NCI-H524 treated with DMSO at 0.1 percent for 48 hours (cell line): Measurements from ENCODE around the gene IKZF4.
A peak's percentile ranks its signal among the peaks of the same experiment; 100 is the strongest.
"Not testable (repeated sequence)": the region's sequence is repeated elsewhere in the genome, so short reads cannot be mapped to it uniquely, and the experiment has no call there.

Source experiments
- DNase-seq: peaks from one replicate; lab custom pipeline; 2025; lab: John Stamatoyannopoulos, UW

The IKZF4 gene

GRCh38 chr12:56020423-56021184, at the start of gene IKZF4:
Gene IKZF4, plus strand, starts transcription at chr12:56021043. Its CDS starts 451 bp downstream, at chr12:56021494.
- DNase-seq = no peak

GRCh38 chr12:55972042-55972441, 48.8 kb upstream of the IKZF4 start:
- no peak for DNase-seq

GRCh38 chr12:55972456-55972855, 48.4 kb upstream of the IKZF4 start:
- DNase-seq = no peak

- DNase-seq = no peak
Observed at GRCh38 chr12:55972911-55973598, 47.8 kb upstream of the IKZF4 start.

- DNase-seq = peak; percentile 99
Observed at GRCh38 chr12:55973599-55974307, 47.1 kb upstream of the IKZF4 start, which contains the start of gene RAB5B. Gene RAB5B, plus strand, starts transcription at chr12:55974078. Its CDS starts 12,883 bp downstream, at chr12:55986961.

GRCh38 chr12:55974308-55974730, 46.5 kb upstream of the IKZF4 start:
- DNase-seq = no peak

GRCh38 chr12:55978393-55978792, 42.5 kb upstream of the IKZF4 start:
- no peak for DNase-seq

- DNase-seq = no peak
Observed at GRCh38 chr12:55979069-55979468, 41.8 kb upstream of the IKZF4 start.

- not testable (repeated sequence) for DNase-seq
Observed at GRCh38 chr12:55981882-55982281, 39.0 kb upstream of the IKZF4 start.

- no peak for DNase-seq
Observed at GRCh38 chr12:55982319-55982936, 38.4 kb upstream of the IKZF4 start.

- no peak for DNase-seq
Observed at GRCh38 chr12:55983232-55983842, 37.5 kb upstream of the IKZF4 start.

GRCh38 chr12:55984861-55985260, 36.0 kb upstream of the IKZF4 start:
- no peak for DNase-seq

GRCh38 chr12:55985341-55985740, 35.5 kb upstream of the IKZF4 start:
- no peak for DNase-seq

GRCh38 chr12:55985976-55986375, 34.9 kb upstream of the IKZF4 start:
- not testable (repeated sequence) for DNase-seq

GRCh38 chr12:55991110-55991509, 29.7 kb upstream of the IKZF4 start:
- DNase-seq = no peak

GRCh38 chr12:55993230-55993853, 27.5 kb upstream of the IKZF4 start:
- DNase-seq = no peak

GRCh38 chr12:55995366-55995765, 25.5 kb upstream of the IKZF4 start:
- no peak for DNase-seq

- no peak for DNase-seq
Observed at GRCh38 chr12:55996201-55996714, 24.6 kb upstream of the IKZF4 start.

GRCh38 chr12:55996715-55997534, 23.9 kb upstream of the IKZF4 start, which contains the start of gene SUOX:
Gene SUOX, plus strand, starts transcription at chr12:55997276. Its CDS starts 4,946 bp downstream, at chr12:56002222.
- DNase-seq = peak; percentile 56

- DNase-seq = no peak
Observed at GRCh38 chr12:55997535-55997859, 23.3 kb upstream of the IKZF4 start.
